Adipocyte (in vitro differentiated cells): ENCODE results near the gene SOD3.

Experiments used
- DNase-seq: peaks from one replicate; pipeline ENCODE4 v3.0.0-alpha.2; 2015; ENCODE audit warnings: low read depth
- H3K27me3 ChIP-seq: replicated peaks from 2 replicates; pipeline ENCODE4 v1.7.0; 2013; ENCODE audit warnings: mild to moderate bottlenecking, low read length, moderate library complexity; ENCODE audit not compliant: control insufficient read depth, insufficient read depth
- H3K36me3 ChIP-seq: 2 replicates; pipeline ENCODE4 v1.7.0; 2013; ENCODE audit warnings: low read length, mild to moderate bottlenecking, moderate library complexity; ENCODE audit not compliant: control insufficient read depth, insufficient read depth, severe bottlenecking
- H3K4me1 ChIP-seq: 2 replicates; pipeline ENCODE4 v1.7.0; 2013; ENCODE audit warnings: mild to moderate bottlenecking, low read length, moderate library complexity; ENCODE audit not compliant: control insufficient read depth, insufficient read depth
- H3K4me3 ChIP-seq: 2 replicates; pipeline ENCODE4 v1.7.0; 2013; ENCODE audit warnings: mild to moderate bottlenecking, low read length, moderate library complexity
- H3K9ac ChIP-seq: 2 replicates; pipeline ENCODE4 v1.7.0; 2013; ENCODE audit warnings: mild to moderate bottlenecking, low read length, moderate library complexity
- H3K9me3 ChIP-seq: 2 replicates; pipeline ENCODE4 v1.7.0; 2013; ENCODE audit warnings: mild to moderate bottlenecking, low read length, moderate library complexity; ENCODE audit not compliant: control insufficient read depth

Gene SOD3

DNA sequence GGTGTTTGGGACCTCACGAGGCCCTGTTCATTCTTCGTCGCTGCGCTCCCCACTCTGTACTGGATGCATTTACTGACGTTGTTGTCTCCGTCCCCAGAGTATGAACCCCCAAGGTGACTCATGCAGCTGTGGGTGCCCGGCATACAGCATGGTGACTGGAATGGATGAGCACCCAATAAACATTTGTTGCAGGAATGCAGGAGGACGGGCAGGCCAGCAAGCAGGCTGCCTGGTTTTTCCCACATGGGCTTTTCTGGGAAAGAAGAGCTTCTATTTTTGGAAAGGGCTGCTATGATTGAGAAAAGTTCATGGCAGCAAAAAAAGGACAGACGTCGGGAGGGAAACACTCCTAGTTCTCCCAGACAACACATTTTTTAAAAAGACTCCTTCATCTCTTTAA is 893 bp upstream of the SOD3 start:
- H3K27me3 ChIP-seq: no peaks in the 10 kb centered on the region
- H3K36me3 ChIP-seq: no peaks in the 10 kb centered on the region
- H3K4me1 ChIP-seq: peaks cover 35% of the 10 kb centered on the region
- H3K4me3 ChIP-seq: peak overlapping the region; percentile 92
- no peaks in the 10 kb centered on the region for H3K9me3 ChIP-seq
- no peak for DNase-seq
- peak overlapping the region; percentile 96 for H3K9ac ChIP-seq

DNA sequence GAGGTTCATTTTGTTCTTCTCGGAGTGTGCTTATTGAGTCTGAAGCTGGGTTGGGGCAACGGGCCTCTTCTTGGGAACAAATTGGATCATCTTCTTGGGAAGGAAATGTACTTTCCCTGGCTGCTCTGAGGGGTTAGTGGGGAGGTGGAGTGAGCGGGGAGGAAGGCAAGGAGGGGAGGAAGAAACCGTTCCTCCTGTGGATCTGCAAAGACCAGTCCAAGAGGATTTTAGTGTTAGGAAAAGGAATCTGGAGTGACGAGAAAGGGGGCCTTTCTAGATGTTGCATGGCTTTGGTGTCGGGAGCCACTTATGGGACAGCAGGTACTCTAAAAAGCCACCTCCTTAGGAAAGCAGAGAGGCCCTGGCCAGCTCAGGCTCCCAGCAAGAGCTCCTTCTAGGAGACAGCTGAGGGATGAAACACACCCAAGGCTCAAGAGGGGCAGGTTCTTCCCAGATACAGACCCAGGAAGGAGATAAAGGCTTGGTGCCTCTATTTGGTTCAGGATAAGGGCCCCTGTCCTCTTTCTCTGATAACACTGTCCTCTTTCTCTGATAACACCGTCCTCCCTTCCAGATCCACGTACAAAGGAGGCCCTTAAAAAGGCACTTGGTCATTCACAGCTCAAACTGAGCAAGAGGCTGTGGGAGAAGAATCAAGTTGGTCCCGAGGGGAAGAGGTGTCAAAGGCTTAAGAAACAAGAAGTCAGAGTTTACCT is 451 bp downstream of the SOD3 start:
- Histone ChIP-seq H3K9ac (peak overlapping the region; percentile 96), H3K27me3 (no peaks in the 10 kb centered on the region), H3K36me3 (no peaks in the 10 kb centered on the region), H3K4me3 (peak overlapping the region; percentile 92), H3K9me3 (no peaks in the 10 kb centered on the region), H3K4me1 (peaks cover 43% of the 10 kb centered on the region)
- no peak for DNase-seq

DNA sequence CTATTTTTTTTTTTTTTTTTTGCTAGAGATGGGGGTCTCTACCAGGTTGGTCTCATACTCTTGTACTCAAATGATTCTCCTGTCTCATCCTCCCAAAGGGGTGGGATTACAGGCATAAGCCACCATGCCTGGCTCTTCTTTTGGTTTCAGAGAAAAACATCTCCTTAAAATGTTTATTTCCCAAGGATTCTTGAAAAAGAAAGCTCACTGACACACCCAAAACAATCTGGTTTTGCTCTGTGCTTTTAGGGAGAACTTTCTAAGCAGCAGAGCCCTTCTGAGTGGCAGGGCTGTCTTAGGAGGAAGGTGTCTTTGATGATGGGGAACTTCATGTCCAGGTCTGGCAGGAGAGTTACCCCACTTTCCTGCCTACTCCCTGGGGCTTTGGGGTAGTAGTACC is 1.2 kb downstream of the SOD3 start:
- peak overlapping the region; percentile 92 for H3K4me3 ChIP-seq

GRCh38 chr4:24798036-24798610 is 2.8 kb downstream of the SOD3 start:
- Histone ChIP-seq H3K4me1 (peaks cover 50% of the 10 kb centered on the region), H3K9me3 (no peaks in the 10 kb centered on the region), H3K4me3 (no peak overlapping the region), H3K36me3 (no peaks in the 10 kb centered on the region), H3K9ac (no peak overlapping the region), H3K27me3 (no peaks in the 10 kb centered on the region)
- no peak for DNase-seq

More for the DNA sequence above, 1.2 kb downstream of the SOD3 start:
- H3K4me1 ChIP-seq: peaks cover 50% of the 10 kb centered on the region
- DNase-seq: peak; percentile 20
- H3K27me3 ChIP-seq: no peaks in the 10 kb centered on the region
- H3K36me3 ChIP-seq: no peaks in the 10 kb centered on the region
- peak overlapping the region; percentile 96 for H3K9ac ChIP-seq
- no peaks in the 10 kb centered on the region for H3K9me3 ChIP-seq

DNA sequence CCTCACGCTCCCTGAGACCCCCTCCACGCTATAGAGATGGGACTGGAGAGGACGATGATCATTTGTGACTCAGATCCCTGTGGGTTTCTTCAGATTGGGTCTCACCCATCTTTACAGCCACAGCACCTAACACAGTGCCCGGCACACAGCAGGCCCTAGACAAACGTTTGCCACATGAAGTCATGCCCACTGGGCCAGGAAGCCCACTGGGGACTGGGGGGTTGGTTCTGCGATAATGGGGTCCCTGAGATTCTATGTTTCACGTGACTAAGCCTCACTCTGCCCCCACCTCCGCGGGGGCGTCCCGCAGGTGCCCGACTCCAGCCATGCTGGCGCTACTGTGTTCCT is 3.8 kb downstream of the SOD3 start:
- DNase-seq: no peak
- H3K9ac ChIP-seq: no peak overlapping the region
- peaks cover 44% of the 10 kb centered on the region for H3K4me1 ChIP-seq
- no peaks in the 10 kb centered on the region for H3K9me3 ChIP-seq
- no peaks in the 10 kb centered on the region for H3K36me3 ChIP-seq
- no peaks in the 10 kb centered on the region for H3K27me3 ChIP-seq
- no peak overlapping the region for H3K4me3 ChIP-seq

- no peak for DNase-seq
- no peak overlapping the region for H3K4me3 ChIP-seq
- H3K4me1 ChIP-seq: peaks cover 38% of the 10 kb centered on the region
- H3K9ac ChIP-seq: no peak overlapping the region
- H3K9me3 ChIP-seq: no peaks in the 10 kb centered on the region
- no peaks in the 10 kb centered on the region for H3K27me3 ChIP-seq
- H3K36me3 ChIP-seq: no peaks in the 10 kb centered on the region
Observed at GRCh38 chr4:24799544-24800324, 4.4 kb downstream of the SOD3 start.

GRCh38 chr4:24800325-24800895 is 5.0 kb downstream of the SOD3 start:
- Histone ChIP-seq H3K9ac (peak overlapping the region; percentile 55), H3K27me3 (no peaks in the 10 kb centered on the region), H3K36me3 (no peaks in the 10 kb centered on the region), H3K4me3 (peak overlapping the region; percentile 61), H3K4me1 (peaks cover 34% of the 10 kb centered on the region), H3K9me3 (no peaks in the 10 kb centered on the region)
- DNase-seq: no peak

DNA sequence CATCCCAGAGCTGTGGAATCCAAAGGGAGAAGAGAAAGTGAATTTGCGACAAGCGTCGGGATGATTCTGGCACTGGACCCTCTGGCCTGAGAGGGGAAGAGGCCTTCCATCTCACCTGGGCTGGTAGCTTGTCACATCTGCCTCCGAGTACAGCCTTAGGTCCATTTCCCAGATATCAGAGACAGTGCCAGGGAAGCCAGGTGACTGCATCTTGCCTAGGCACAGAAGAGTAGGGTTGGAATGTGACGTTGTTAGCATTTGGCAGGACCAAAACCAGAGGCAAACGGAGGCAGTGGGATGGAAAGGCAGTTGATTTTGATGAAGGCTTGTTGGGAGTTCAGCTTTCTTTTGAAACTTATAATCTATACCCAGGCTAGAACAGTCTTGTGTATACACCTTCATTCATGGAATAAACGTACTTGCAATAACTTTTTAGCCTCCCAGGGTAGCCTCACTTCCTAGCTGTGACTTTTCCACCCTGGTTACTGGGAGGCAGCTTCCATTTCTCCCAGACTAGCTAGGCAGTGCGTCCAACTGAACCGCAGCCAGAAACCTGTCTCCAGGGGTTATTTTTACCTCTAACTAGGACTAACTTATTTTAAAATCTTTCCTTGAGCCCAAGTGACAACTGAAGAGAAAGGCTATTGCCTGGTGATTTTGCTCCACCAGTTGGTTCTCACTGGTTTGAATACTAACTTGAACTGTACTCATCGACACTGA is 5.9 kb downstream of the SOD3 start:
- Histone ChIP-seq H3K27me3 (no peaks in the 10 kb centered on the region), H3K4me3 (peak overlapping the region; percentile 61), H3K9ac (peak overlapping the region; percentile 55), H3K36me3 (no peaks in the 10 kb centered on the region), H3K9me3 (no peaks in the 10 kb centered on the region), H3K4me1 (peaks cover 26% of the 10 kb centered on the region)
- DNase-seq: no peak

GRCh38 chr4:24802648-24803047 is 7.3 kb downstream of the SOD3 start:
- peak; percentile 41 for DNase-seq
- Histone ChIP-seq H3K27me3 (no peaks in the 10 kb centered on the region), H3K9ac (no peak overlapping the region), H3K4me3 (no peak overlapping the region), H3K9me3 (no peaks in the 10 kb centered on the region), H3K4me1 (peaks cover 14% of the 10 kb centered on the region), H3K36me3 (peaks cover 8% of the 10 kb centered on the region)

DNA sequence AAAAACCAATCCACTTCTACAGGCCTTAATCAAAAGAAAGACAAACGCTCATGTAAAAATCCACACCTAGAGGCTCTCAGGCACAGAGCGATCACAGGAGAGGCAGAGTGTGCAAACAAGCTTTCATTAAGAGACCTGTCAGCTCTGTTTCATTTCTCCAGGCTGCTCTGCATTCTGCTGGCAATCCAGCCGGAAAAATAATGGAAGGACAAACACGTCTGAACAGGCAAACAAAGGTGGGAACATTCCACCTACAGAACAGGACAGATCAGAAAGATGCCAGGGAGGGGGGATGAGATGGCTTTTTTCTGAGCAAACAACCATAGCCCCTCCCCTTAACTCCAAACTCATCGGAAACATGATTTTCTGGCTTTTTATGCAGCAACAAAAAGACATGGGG is 9.7 kb downstream of the SOD3 start:
- Histone ChIP-seq H3K4me3 (no peak overlapping the region), H3K4me1 (peaks cover 18% of the 10 kb centered on the region), H3K9me3 (no peaks in the 10 kb centered on the region), H3K9ac (no peak overlapping the region), H3K36me3 (peaks cover 16% of the 10 kb centered on the region), H3K27me3 (no peaks in the 10 kb centered on the region)
- no peak for DNase-seq

- DNase-seq: no peak
- Histone ChIP-seq H3K4me3 (no peak overlapping the region), H3K9ac (no peak overlapping the region), H3K27me3 (no peaks in the 10 kb centered on the region), H3K9me3 (no peaks in the 10 kb centered on the region), H3K4me1 (peaks cover 13% of the 10 kb centered on the region), H3K36me3 (peaks cover 16% of the 10 kb centered on the region)
Observed at GRCh38 chr4:24805566-24805965, 10.2 kb downstream of the SOD3 start.
